ENCODE results near the gene NFYC. TPM values are rescaled to one million over a fixed set of nuclear protein-coding genes. Genes with fewer than 3 reads are reported as not detected.

The NFYC gene
- total and polyA plus RNA-seq, 2 of the 8 experiments (the other 6 are each of a cell fraction or from before 2014, with no cell fraction given) = 54.1 to 124 TPM

GRCh38 chr1:40766017-40766416 is 74.5 kb downstream of the NFYC start:
- Histone ChIP-seq H3K27ac (ENCODE audit: low read depth, low read length) (no peak overlapping the region), H4K91ac (replicated peaks; ENCODE audit: insufficient read length, low read length) (no peak overlapping the region), H2AK5ac (ENCODE audit: low read depth, low read length) (no peak overlapping the region), H3K23me2 (ENCODE audit: low read depth, low read length) (no peaks in the 10 kb centered on the region), H3K4me3 (ENCODE audit: extremely low read depth in 1 of 4, insufficient read depth in 2 of 4, low read depth in 3 of 4, low read length in 4 of 4) (no peak overlapping the region), H2AFZ (ENCODE audit: low read length) (no peak overlapping the region), H3K9me3 (ENCODE audit: insufficient read depth in 2 of 2, low read depth in 1 of 2, low read length in 1 of 2) (no peaks in the 10 kb centered on the region), H4K5ac (ENCODE audit: insufficient read length, low read depth, low read length) (no peak overlapping the region), H3K14ac (ENCODE audit: insufficient read length) (no peak overlapping the region), H3K9ac (replicated peaks in 1 of 4; ENCODE audit: extremely low read depth in 1 of 4, low read depth in 3 of 4, low read length in 3 of 4) (no peak overlapping the region), H2BK20ac (ENCODE audit: low read length) (no peak overlapping the region), H3K4me1 (replicated peaks in 1 of 4; ENCODE audit: control insufficient read depth in 3 of 4, insufficient read depth in 4 of 4, low read length in 3 of 4) (peaks cover 0 to 5% (median under 1%) of the 10 kb centered on the region in 4 experiments; a peak in 3 of 7 replicates), H3K18ac (ENCODE audit: extremely low read depth, low read length) (no peak overlapping the region), H3K23ac (ENCODE audit: insufficient read length) (no peak overlapping the region), H3K56ac (replicated peaks; ENCODE audit: insufficient read length, low read depth, low read length) (no peak overlapping the region), H4K8ac (ENCODE audit: extremely low read depth, insufficient read depth, low read length) (no peak overlapping the region), H2BK5ac (ENCODE audit: low read depth, low read length) (no peak overlapping the region), H3K4ac (replicated peaks; ENCODE audit: insufficient read length, low read depth, low read length) (no peak overlapping the region), H2BK15ac (ENCODE audit: low read length) (no peak overlapping the region), H3K4me2 (ENCODE audit: insufficient read depth in 1 of 2, low read depth in 2 of 2, low read length in 2 of 2) (no peak overlapping the region), H4K20me1 (replicated peaks in 1 of 2; ENCODE audit: control insufficient read depth in 1 of 2, insufficient read depth in 2 of 2, low read length in 2 of 2) (peaks cover 3% of the 10 kb centered on the region in 2 experiments), H2BK12ac (ENCODE audit: low read depth, low read length) (no peak overlapping the region), H3K36me3 (ENCODE audit: control insufficient read depth in 2 of 4, insufficient read depth in 4 of 4, low read length in 3 of 4) (peaks cover 24 to 74% (median 58%) of the 10 kb centered on the region in 4 experiments), H3K79me2 (ENCODE audit: control insufficient read depth in 1 of 2, insufficient read depth in 2 of 2, low read length in 2 of 2) (no peaks in the 10 kb centered on the region), H2BK120ac (replicated peaks; ENCODE audit: low read depth, low read length) (no peak overlapping the region), H3K27me3 (replicated peaks in 1 of 4; ENCODE audit: control insufficient read depth in 3 of 4, extremely low read depth in 1 of 4, insufficient read depth in 3 of 4, low read length in 3 of 4) (no peaks in the 10 kb centered on the region), H3K79me1 (ENCODE audit: low read depth, low read length) (no peaks in the 10 kb centered on the region; the same call in 1 of the 2 replicates)
- ChIA-PET CTCF (ENCODE audit: partially characterized antibody) (interaction anchor here (1.4 to 15.0 kb wide), 5 partner anchors 8 to 153 kb away, joined by 3 to 140 read pairs (median 7); no protein-coding TSS in a partner anchor), POLR2A (ENCODE audit: partially characterized antibody) (no interaction called here)
- no peak for TF ChIP-seq SP1 (IDR thresholded peaks at IDR 0.05; ENCODE audit: low read depth, low read length)
- no peak for TF ChIP-seq CHD1 (IDR thresholded peaks at IDR 0.05; ENCODE audit: low read depth, low read length)
- no peak for TF ChIP-seq SRF (IDR thresholded peaks at IDR 0.05; ENCODE audit: low read depth, low read length)
- no peak for TF ChIP-seq MAX (IDR thresholded peaks at IDR 0.05)
- no peak for TF ChIP-seq POLR2AphosphoS5 (IDR thresholded peaks at IDR 0.05; ENCODE audit: low read depth, low read length)
- no peak for TF ChIP-seq CEBPB (IDR thresholded peaks at IDR 0.05; ENCODE audit: low read depth, low read length)
- TF ChIP-seq HDAC2 (IDR thresholded peaks at IDR 0.05; ENCODE audit: borderline replicate concordance in 1 of 2, low read depth in 2 of 2, low read length in 2 of 2) = no peak
- no peak for TF ChIP-seq SUZ12 (IDR thresholded peaks at IDR 0.05; ENCODE audit: low read length)
- DNase-seq (ENCODE audit: low read depth in 1 of 2, low spot score in 2 of 2) (no peak), FAIRE-seq (no peak)
- WGBS, 2 experiments (ENCODE audit: extremely low coverage in 1 of 2, insufficient coverage in 1 of 2, insufficient read length in 1 of 2, insufficient replicate concordance in 2 of 2, low coverage in 1 of 2, low lambda C conversion rate in 2 of 2, missing lambda C conversion rate in 1 of 2) = 95% methylated on average over 2 of the region's 2 CpGs; no CpG with 5 or more reads in 1 of the 2 experiments
